PC-3 (cell line): ENCODE results near the gene GLG1. TPM values are rescaled to one million over a fixed set of nuclear protein-coding genes. Genes with fewer than 3 reads are reported as not detected.
"Not testable (repeated sequence)": the region's sequence is repeated elsewhere in the genome, so short reads cannot be mapped to it uniquely, and the experiment has no call there.

Experiments
- ATAC-seq: fragments of 200-7000 bp; cut with Tn5 transposase; 2 replicates; pipeline ENCODE4 v1.9.1; 2020; ENCODE audit warnings: mild to moderate bottlenecking, moderate library complexity
- BruUV-seq: library from RNA; stranded (reverse); fragments of 400-500 nt; replicated peaks from 2 replicates; lab custom pipeline; 2021; lab: Mats Ljungman, UMichigan
- CTCF ChIA-PET: fragments of 300-600 bp; sonication (Branson Sonifier 250); formaldehyde crosslinking; loops from one replicate; lab custom pipeline; 2022; ENCODE audit warnings: antibody characterized with exemption; lab: Charles Lee
- POLR2A ChIA-PET: fragments of 300-600 bp; sonication (Branson Sonifier 250); formaldehyde crosslinking; loops from one replicate; lab custom pipeline; 2022; ENCODE audit warnings: antibody characterized with exemption; ENCODE audit not compliant: unreplicated experiment; lab: Charles Lee
- DNase-seq: peaks from one replicate; pipeline ENCODE4 v3.0.0-alpha.2; 2015
- H2AFZ ChIP-seq: fragments of 300-600 bp; sonication (generic); 2 replicates; pipeline ENCODE4 v1.6.0; 2016; ENCODE audit warnings: antibody characterized with exemption, low read length
- H3F3A ChIP-seq: fragments of 300-600 bp; sonication (generic); one replicate; pipeline ENCODE4 v1.6.0; 2017; ENCODE audit warnings: antibody characterized with exemption, low read length, control low read depth, mild to moderate bottlenecking; ENCODE audit not compliant: unreplicated experiment
- H3K27ac ChIP-seq: fragments of 300-600 bp; sonication (generic); 2 replicates; pipeline ENCODE4 v1.5.1; 2016; ENCODE audit warnings: mild to moderate bottlenecking, low read length
- H3K27me3 ChIP-seq: fragments of 300-600 bp; sonication (generic); 2 replicates; pipeline ENCODE4 v1.6.1; 2016; ENCODE audit warnings: low read length, mixed read lengths
- H3K36me3 ChIP-seq: fragments of 300-600 bp; sonication (generic); 2 replicates; pipeline ENCODE4 v1.6.1; 2016; ENCODE audit warnings: low read depth, mixed run types, low read length, mixed read lengths
- H3K4me1 ChIP-seq: fragments of 300-600 bp; sonication (generic); 2 replicates; pipeline ENCODE4 v1.5.1; 2016; ENCODE audit warnings: low read length; ENCODE audit not compliant: insufficient read depth
- H3K4me2 ChIP-seq: fragments of 300-600 bp; sonication (generic); 2 replicates; pipeline ENCODE4 v1.6.0; 2016; ENCODE audit warnings: low read length
- H3K4me3 ChIP-seq: fragments of 300-600 bp; sonication (generic); 2 replicates; pipeline ENCODE4 v1.5.1; 2016; ENCODE audit warnings: mild to moderate bottlenecking, low read length, mixed read lengths
- H3K79me2 ChIP-seq: fragments of 300-600 bp; sonication (generic); 2 replicates; pipeline ENCODE4 v1.6.1; 2017; ENCODE audit warnings: low read length, mixed read lengths
- H3K9ac ChIP-seq: fragments of 300-600 bp; sonication (generic); 2 replicates; pipeline ENCODE4 v1.6.0; 2016; ENCODE audit warnings: mild to moderate bottlenecking, low read length
- H3K9me2 ChIP-seq: fragments of 300-600 bp; sonication (generic); replicated peaks from 2 replicates; pipeline ENCODE4 v1.6.1; 2016; ENCODE audit warnings: mixed run types, low read length, mixed read lengths
- H3K9me3 ChIP-seq: fragments of 300-600 bp; sonication (generic); 2 replicates; pipeline ENCODE4 v1.6.1; 2016; ENCODE audit warnings: low read length, mixed read lengths
- H4K20me1 ChIP-seq: fragments of 300-600 bp; sonication (generic); 2 replicates; pipeline ENCODE4 v1.6.1; 2016; ENCODE audit warnings: low read length, mixed read lengths
- intact Hi-C: fragments of 100-400 bp; cut with micrococcal nuclease; formaldehyde crosslinking; loops from 2 replicates; pipeline ENCODE4 v1.9.0; 2023
- total RNA-seq: library from RNA; depleted of rRNA; stranded (reverse); fragments of >200 nt; gene quantifications from 2 replicates; pipeline ENCODE4 v1.2.3, GENCODE V29; 2014; rRNA removed

The GLG1 gene
- total RNA-seq, 1 experiment from 2014 or later: 63.5 TPM

DNA sequence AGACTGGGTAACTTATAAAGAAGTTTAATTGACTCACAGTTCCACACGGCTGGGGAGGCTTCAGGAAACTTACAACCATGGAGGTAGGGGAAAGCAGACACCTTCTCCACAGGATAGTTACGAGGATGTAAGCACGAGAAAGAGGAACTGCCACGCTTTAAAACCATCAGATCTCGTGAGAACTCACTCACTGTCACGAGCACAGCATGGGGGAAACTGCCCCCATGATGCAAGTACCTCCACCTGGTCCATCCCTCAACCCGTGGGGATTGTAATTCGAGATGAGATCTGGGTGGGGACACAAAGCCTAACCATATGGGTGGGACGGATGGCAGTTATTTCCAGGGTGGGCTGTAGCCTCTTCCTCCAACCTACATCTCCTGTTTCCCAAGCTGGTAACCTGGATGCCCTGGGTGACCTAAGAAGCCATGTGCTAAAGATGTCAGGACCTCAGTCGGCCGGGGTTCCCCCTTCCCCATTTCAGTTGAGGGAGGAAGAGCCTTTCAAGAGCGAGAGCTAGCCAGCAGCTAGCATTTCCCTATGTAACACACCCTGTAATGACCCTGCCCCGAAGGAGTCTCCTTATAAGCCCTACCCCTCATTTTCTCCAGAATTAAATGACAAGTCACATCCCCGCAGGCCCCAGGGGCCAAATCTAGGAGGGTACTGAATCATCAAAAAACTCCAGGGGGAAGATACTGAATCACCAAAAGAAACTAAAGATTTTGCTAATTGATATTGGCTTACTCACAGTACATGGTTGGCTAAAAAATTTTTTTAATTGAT lies 202.6 kb downstream of the GLG1 start:
- H3K27ac ChIP-seq, H3K9me3 ChIP-seq, CTCF ChIA-PET, POLR2A ChIA-PET, intact Hi-C loops, H3K9me2 ChIP-seq, H3K36me3 ChIP-seq, H3K4me2 ChIP-seq, H2AFZ ChIP-seq, H4K20me1 ChIP-seq, H3K79me2 ChIP-seq, H3K4me1 ChIP-seq, H3K4me3 ChIP-seq, BruUV-seq, H3F3A ChIP-seq, H3K9ac ChIP-seq, H3K27me3 ChIP-seq, DNase-seq, ATAC-seq: not testable (repeated sequence)

DNA sequence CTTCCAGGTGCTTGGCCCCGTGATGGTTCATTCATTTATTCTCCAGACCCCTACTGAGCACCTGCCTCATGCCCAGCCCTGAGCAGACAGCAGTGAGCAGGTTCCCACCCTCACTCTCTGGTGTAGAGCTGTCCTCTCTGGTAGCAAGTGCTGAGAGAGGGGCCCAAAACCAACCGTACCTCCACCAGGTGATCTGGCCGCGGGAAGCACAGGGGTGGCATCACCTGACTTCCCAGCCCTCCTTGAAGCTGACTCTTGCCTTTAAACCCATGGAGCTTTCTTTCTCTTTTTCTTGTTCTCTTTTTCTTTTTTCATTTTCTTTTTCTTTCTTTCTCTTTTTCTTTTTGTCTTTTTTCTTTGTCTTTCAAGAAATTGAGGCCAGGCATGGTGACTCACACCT lies 206.7 kb downstream of the GLG1 start:
- DNase-seq, H3K27ac ChIP-seq, H2AFZ ChIP-seq, H3K27me3 ChIP-seq, H3K4me2 ChIP-seq, H3K4me3 ChIP-seq, CTCF ChIA-PET, H4K20me1 ChIP-seq, H3K9me3 ChIP-seq, H3F3A ChIP-seq, H3K36me3 ChIP-seq, H3K9me2 ChIP-seq, ATAC-seq, H3K9ac ChIP-seq, H3K4me1 ChIP-seq, intact Hi-C loops, H3K79me2 ChIP-seq, POLR2A ChIA-PET, BruUV-seq: not testable (repeated sequence)

DNA sequence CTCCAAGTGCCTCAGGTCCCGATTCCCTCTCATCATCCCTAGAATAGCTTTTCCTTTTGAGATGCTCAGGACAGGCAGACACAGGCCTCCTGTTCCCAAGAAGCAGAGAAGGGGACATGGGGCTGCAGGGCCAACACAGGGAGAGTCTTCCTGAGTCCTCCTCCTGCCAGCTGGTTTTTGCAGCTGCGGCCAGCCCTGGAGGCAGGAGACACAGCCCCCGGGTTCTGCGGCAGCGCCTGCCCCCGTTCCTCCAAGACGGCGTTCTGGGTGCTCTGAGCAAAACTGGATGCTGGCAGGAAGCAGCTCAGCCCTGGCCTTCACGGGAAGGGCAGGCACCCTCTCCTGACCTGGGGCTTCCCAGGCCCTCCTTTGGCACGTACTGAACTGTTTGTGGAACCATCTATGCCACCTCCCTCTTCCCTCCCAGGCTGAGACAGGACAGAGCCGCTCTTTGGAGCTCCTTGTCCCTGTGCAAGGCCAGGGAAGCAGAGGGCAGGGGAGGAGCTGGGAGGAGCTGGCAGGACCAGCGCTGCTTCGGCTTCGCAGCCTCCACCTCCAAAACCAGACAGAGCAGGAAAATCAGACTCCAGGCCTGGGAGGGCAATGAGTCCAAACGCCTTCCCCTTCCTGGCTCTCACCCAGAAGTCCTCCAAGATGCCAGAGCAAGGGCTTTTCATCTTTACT lies 208.6 kb downstream of the GLG1 start:
- H3K4me2 ChIP-seq, H3K79me2 ChIP-seq, H3K4me1 ChIP-seq, H3K27ac ChIP-seq, H3K9me3 ChIP-seq, H3F3A ChIP-seq, H4K20me1 ChIP-seq, H3K4me3 ChIP-seq, ATAC-seq, H3K9ac ChIP-seq, BruUV-seq, H3K27me3 ChIP-seq, H2AFZ ChIP-seq, H3K36me3 ChIP-seq, CTCF ChIA-PET, intact Hi-C loops, POLR2A ChIA-PET, DNase-seq, H3K9me2 ChIP-seq: not testable (repeated sequence)

Other genes with a start within 250 kb of the GLG1 start
- gene NPIPB15, start 230.8 kb downstream of the GLG1 start, total RNA-seq: not detected in 2 replicates
- gene CLEC18B, start 185.6 kb downstream of the GLG1 start, total RNA-seq: 0.29 and 0.87 TPM in 2 replicates
- gene RFWD3, start 59.8 kb upstream of the GLG1 start, total RNA-seq: 30.5 and 32.8 TPM in 2 replicates
- gene MLKL, start 93.7 kb upstream of the GLG1 start, total RNA-seq: 29.6 and 30.9 TPM in 2 replicates
- gene FA2H, start 167.7 kb upstream of the GLG1 start, total RNA-seq: 3.9 and 6.2 TPM in 2 replicates